IMR-90 (cell line): ENCODE results near the gene SNX30. TPM values are rescaled to one million over a fixed set of nuclear protein-coding genes. Genes with fewer than 3 reads are reported as not detected.

ENCODE experiments used
- ATAC-seq: fragments of 200-7000 bp; cut with Tn5 transposase; 2 replicates; pipeline ENCODE4 v1.9.1; 2020; ENCODE audit warnings: low read depth, mild to moderate bottlenecking, moderate library complexity
- BruUV-seq: library from RNA; stranded (reverse); fragments of 400-500 nt; replicated peaks from 2 replicates; lab custom pipeline; 2021; lab: Mats Ljungman, UMichigan
- CTCF ChIA-PET: fragments of 300-600 bp; formaldehyde crosslinking; extraction: SDS; loops from one replicate; lab custom pipeline; 2021; ENCODE audit warnings: antibody characterized with exemption; lab: Yijun Ruan, JAX
- POLR2A ChIA-PET: fragments of 300-600 bp; sonication (Branson Sonifier 250); formaldehyde crosslinking; loops from one replicate; lab custom pipeline; 2022; ENCODE audit warnings: antibody characterized with exemption; ENCODE audit not compliant: unreplicated experiment; lab: Charles Lee
- DNase-seq: peaks from one replicate; pipeline ENCODE4 v3.0.0; 2013
- H2AFZ ChIP-seq: replicated peaks from 2 replicates; pipeline ENCODE3; 2013; ENCODE audit warnings: low read length, mild to moderate bottlenecking; ENCODE audit not compliant: poor library complexity
- H2AK5ac ChIP-seq: 2 replicates; pipeline ENCODE4 v1.6.1; 2013; ENCODE audit warnings: low read depth, low read length, inconsistent platforms
- H2AK9ac ChIP-seq: replicated peaks from 2 replicates; pipeline ENCODE3; 2013; ENCODE audit warnings: mild to moderate bottlenecking, low read depth, low read length, moderate library complexity; ENCODE audit not compliant: poor library complexity
- H2BK120ac ChIP-seq: 2 replicates; pipeline ENCODE4 v1.6.1; 2013; ENCODE audit warnings: low read depth, low read length, inconsistent platforms
- H2BK15ac ChIP-seq: 3 replicates; pipeline ENCODE4 v1.6.1; 2013; ENCODE audit warnings: low read depth, low read length, inconsistent platforms
- H2BK20ac ChIP-seq: 2 replicates; pipeline ENCODE4 v1.6.1; 2013; ENCODE audit warnings: low read depth, mild to moderate bottlenecking, inconsistent platforms, low read length, moderate library complexity
- H2BK5ac ChIP-seq: 2 replicates; pipeline ENCODE4 v1.6.1; 2013; ENCODE audit warnings: mild to moderate bottlenecking, low read depth, low read length, inconsistent platforms; ENCODE audit not compliant: poor library complexity, severe bottlenecking
- H3K14ac ChIP-seq: replicated peaks from 2 replicates; pipeline ENCODE4 v1.6.1; 2013; ENCODE audit warnings: low read depth, low read length, inconsistent platforms
- H3K18ac ChIP-seq: 2 replicates; pipeline ENCODE4 v1.6.1; 2013; ENCODE audit warnings: low read depth, low read length, control low read depth
- H3K23ac ChIP-seq: 2 replicates; pipeline ENCODE4 v1.6.1; 2013; ENCODE audit warnings: low read depth, low read length, inconsistent platforms
- H3K27ac ChIP-seq: 2 replicates; pipeline ENCODE4 v1.5.1; 2013; ENCODE audit warnings: mild to moderate bottlenecking, control low read depth, low read length; ENCODE audit not compliant: insufficient read depth
- H3K27me3 ChIP-seq: 2 replicates; pipeline ENCODE4 v1.6.1; 2013; ENCODE audit warnings: low read length; ENCODE audit not compliant: control insufficient read depth, insufficient read depth
- H3K36me3 ChIP-seq: 2 replicates; pipeline ENCODE4 v1.6.1; 2013; ENCODE audit warnings: low read length, mixed read lengths; ENCODE audit not compliant: control insufficient read depth, insufficient read depth
- H3K4ac ChIP-seq: 2 replicates; pipeline ENCODE4 v1.6.1; 2013; ENCODE audit warnings: low read depth, low read length, inconsistent platforms
- H3K4me1 ChIP-seq: 2 replicates; pipeline ENCODE4 v1.6.1; 2013; ENCODE audit warnings: low read length, mixed read lengths; ENCODE audit not compliant: control insufficient read depth, insufficient read depth
- H3K4me2 ChIP-seq: 2 replicates; pipeline ENCODE4 v1.6.1; 2013; ENCODE audit warnings: low read depth, mild to moderate bottlenecking, control low read depth, low read length, moderate library complexity
- H3K4me3 ChIP-seq: 2 replicates; pipeline ENCODE4 v1.5.1; 2013; ENCODE audit warnings: low read depth, mild to moderate bottlenecking, control low read depth, low read length, moderate library complexity; ENCODE audit not compliant: insufficient read depth
- H3K56ac ChIP-seq: 2 replicates; pipeline ENCODE4 v1.6.1; 2013; ENCODE audit warnings: low read length, inconsistent platforms; ENCODE audit not compliant: insufficient read depth; ENCODE audit errors: extremely low read depth
- H3K79me1 ChIP-seq, 2 experiments: 2 replicates each; pipeline ENCODE4 v1.6.1; 2013; ENCODE audit warnings: low read length in 2 of 2, inconsistent platforms in 1 of 2, low read depth in 1 of 2
- H3K9ac ChIP-seq: 2 replicates; pipeline ENCODE4 v1.6.1; 2013; ENCODE audit warnings: low read depth, low read length, control low read depth
- H3K9me1 ChIP-seq: 2 replicates; pipeline ENCODE4 v1.6.1; 2013; ENCODE audit warnings: low read length, inconsistent platforms; ENCODE audit not compliant: insufficient read depth
- H3K9me3 ChIP-seq: 2 replicates; pipeline ENCODE4 v1.6.1; 2013; ENCODE audit warnings: low read length; ENCODE audit not compliant: control insufficient read depth, insufficient read depth
- H4K20me1 ChIP-seq: 2 replicates; pipeline ENCODE4 v1.6.1; 2013; ENCODE audit warnings: low read length, inconsistent platforms; ENCODE audit not compliant: insufficient read depth
- H4K5ac ChIP-seq: 2 replicates; pipeline ENCODE4 v1.6.1; 2013; ENCODE audit warnings: mild to moderate bottlenecking, low read depth, low read length, control low read depth
- H4K8ac ChIP-seq, 2 experiments: 2 replicates each; pipeline ENCODE4 v1.6.1; 2013; ENCODE audit warnings: low read depth in 2 of 2, low read length in 2 of 2, control low read depth in 1 of 2, inconsistent platforms in 1 of 2
- H4K91ac ChIP-seq: 2 replicates; pipeline ENCODE4 v1.6.1; 2013; ENCODE audit warnings: low read depth, low read length, inconsistent platforms; ENCODE audit not compliant: insufficient read depth
- ELK1 ChIP-seq: fragments of 150-350 bp; IDR thresholded peaks from 2 replicates; pipeline ENCODE4 v1.6.1; 2016; ENCODE audit warnings: low read depth, mild to moderate bottlenecking, low read length, moderate library complexity, borderline replicate concordance
- WGBS, 2 experiments: methylation state at CpG; one replicate each; pipeline versions ENCODE4 v1.1.5 to v1.1.7; 2013; ENCODE audit warnings: missing lambda C conversion rate in 2 of 2; ENCODE audit not compliant: insufficient read length in 1 of 2; ENCODE audit errors: extremely low coverage in 2 of 2; 5-methylcytosine and 5-hydroxymethylcytosine counted together
- dilution Hi-C: fragments of 300-500 bp; cut with HindIII; formaldehyde crosslinking; loops from one replicate; pipeline ENCODE4 v1.14.3; 2018; ENCODE audit warnings: low sequenced_read_pairs; ENCODE audit not compliant: unreplicated experiment
- in situ Hi-C: fragments of 300-500 bp; cut with MboI; formaldehyde crosslinking; loops from 3 replicates; pipeline ENCODE4 v1.14.3; 2019; ENCODE audit warnings: low sequenced_read_pairs, inconsistent platforms, mixed read lengths
- intact Hi-C: fragments of 100-400 bp; cut with micrococcal nuclease; formaldehyde crosslinking; loops from 2 replicates; pipeline ENCODE4 v1.10.0; 2022
- polyA plus RNA-seq, 3 experiments: library from polyadenylated mRNA; depleted of rRNA; stranded (reverse); fragments of >200 nt; gene quantifications; 2 replicates each; pipeline ENCODE4 v1.2.3, GENCODE V29; 2012; ENCODE audit warnings: low replicate concordance in 1 of 3
- total RNA-seq: library from RNA; depleted of rRNA; stranded (reverse); fragments of >200 nt; gene quantifications from 2 replicates; pipeline ENCODE4 v1.2.3, GENCODE V29; 2012

The SNX30 gene
- total and polyA plus RNA-seq, 2 of the 4 experiments (the other 2 are of a cell fraction): 8.0 to 18.8 TPM

- no CpG with 5 or more reads among the region's 4 CpGs for WGBS, 2 experiments
- H2BK120ac ChIP-seq: no peak overlapping the region
- H2AFZ ChIP-seq: no peak overlapping the region
- no peak for TF ChIP-seq ELK1
- H2AK9ac ChIP-seq: no peak overlapping the region
- no peak overlapping the region for H4K5ac ChIP-seq
- H2BK20ac ChIP-seq: no peak overlapping the region
- intact Hi-C loops (loop anchor here (5.0 to 10.0 kb wide), 2 partner anchors 148 to 186 kb away; partner anchors contain the start of genes INIP and SNX30), dilution Hi-C loops (no loop called here), in situ Hi-C loops (no loop called here)
- no peaks in the 10 kb centered on the region for H3K36me3 ChIP-seq
- H2BK15ac ChIP-seq: no peak overlapping the region
- no peaks in the 10 kb centered on the region for H3K79me1 ChIP-seq
- no TSS peak for BruUV-seq
- ATAC-seq (no peak), DNase-seq (no peak)
- no peak overlapping the region for H3K4me2 ChIP-seq
- H3K9me1 ChIP-seq: no peaks in the 10 kb centered on the region
- no peak overlapping the region for H3K23ac ChIP-seq
- POLR2A ChIA-PET: no interaction called here
- no peak overlapping the region for H4K8ac ChIP-seq
- no peaks in the 10 kb centered on the region for H3K4me1 ChIP-seq
- no peak overlapping the region for H2AK5ac ChIP-seq
- no peak overlapping the region for H3K9ac ChIP-seq
- no peak overlapping the region for H4K91ac ChIP-seq
- H3K56ac ChIP-seq: no peak overlapping the region
- no peak overlapping the region for H3K4me3 ChIP-seq
- H3K9me3 ChIP-seq: no peaks in the 10 kb centered on the region
- H3K4ac ChIP-seq: no peak overlapping the region
- H3K18ac ChIP-seq: no peak overlapping the region
- no peak overlapping the region for H3K27ac ChIP-seq
- H4K20me1 ChIP-seq: no peaks in the 10 kb centered on the region
- no peak overlapping the region for H2BK5ac ChIP-seq
- H3K14ac ChIP-seq: no peak overlapping the region
- H3K27me3 ChIP-seq: peaks cover 17% of the 10 kb centered on the region
- CTCF ChIA-PET: no interaction called here
Measured at GRCh38 chr9:112900488-112900887, 149.9 kb downstream of the SNX30 start.
